ENCODE measurements around the gene ATP11B.

- TF ChIP-seq CTCF (IDR thresholded peaks at IDR 0.05; ENCODE audit: poor library complexity) = no peak
- no peak for TF ChIP-seq EZH2 (IDR thresholded peaks at IDR 0.05; ENCODE audit: borderline replicate concordance)
- no peak for TF ChIP-seq EZH2phosphoT487 (IDR thresholded peaks at IDR 0.05; ENCODE audit: low read depth, severe bottlenecking, unreplicated experiment)
Observed at GRCh38 chr3:182957226-182957625, 163.9 kb downstream of the ATP11B start.

Measured in hepatocyte (in vitro differentiated cells).